ES-I3 (cell line): ENCODE data around the gene DPP7.

ENCODE experiments used
- H3K36me3 ChIP-seq: 2 replicates; pipeline ENCODE4 v1.6.1; 2013; ENCODE audit warnings: mild to moderate bottlenecking, low read length, control low read depth, moderate library complexity; ENCODE audit not compliant: insufficient read depth
- H3K4me1 ChIP-seq: 2 replicates; pipeline ENCODE4 v1.6.1; 2013; ENCODE audit warnings: mild to moderate bottlenecking, control low read depth, low read length; ENCODE audit not compliant: insufficient read depth
- H3K9ac ChIP-seq: 2 replicates; pipeline ENCODE4 v1.6.1; 2013; ENCODE audit warnings: low read depth, mild to moderate bottlenecking, low read length, moderate library complexity
- H3K9me3 ChIP-seq: 2 replicates; pipeline ENCODE4 v1.6.1; 2013; ENCODE audit warnings: mild to moderate bottlenecking, low read length, moderate library complexity; ENCODE audit not compliant: control insufficient read depth, insufficient read depth

The DPP7 gene

GRCh38 chr9:137105814-137106661 is 8.5 kb downstream of the DPP7 start:
- H3K36me3 ChIP-seq: peaks cover 20% of the 10 kb centered on the region

GRCh38 chr9:137103206-137103999 is 11.1 kb downstream of the DPP7 start:
- Histone ChIP-seq H3K9ac (no peak overlapping the region), H3K9me3 (peaks cover 6% of the 10 kb centered on the region; the same call in 1 of the 2 replicates), H3K36me3 (peaks cover 20% of the 10 kb centered on the region), H3K4me1 (no peaks in the 10 kb centered on the region)

More at GRCh38 chr9:137105814-137106661, 8.5 kb downstream of the DPP7 start:
- H3K9me3 ChIP-seq: peaks cover 6% of the 10 kb centered on the region; the same call in 1 of the 2 replicates
- no peaks in the 10 kb centered on the region for H3K4me1 ChIP-seq
- no peak overlapping the region for H3K9ac ChIP-seq

- Histone ChIP-seq H3K9me3 (peaks cover 6% of the 10 kb centered on the region; the same call in 1 of the 2 replicates), H3K36me3 (peaks cover 20% of the 10 kb centered on the region), H3K9ac (no peak overlapping the region), H3K4me1 (no peaks in the 10 kb centered on the region)
Measured at GRCh38 chr9:137099231-137099630, 15.3 kb downstream of the DPP7 start.

- Histone ChIP-seq H3K36me3 (peaks cover 12% of the 10 kb centered on the region), H3K9me3 (0 out of 2 replicates have a peak, but pooled peaks cover 2% of the 10 kb centered on the region)
Measured at GRCh38 chr9:137097761-137098462, 16.6 kb downstream of the DPP7 start.

GRCh38 chr9:137096785-137097546 is 17.6 kb downstream of the DPP7 start:
- Histone ChIP-seq H3K4me1 (no peaks in the 10 kb centered on the region), H3K36me3 (peaks cover 2% of the 10 kb centered on the region; the same call in 1 of the 2 replicates), H3K9ac (no peak overlapping the region), H3K9me3 (no peaks in the 10 kb centered on the region)

More at GRCh38 chr9:137097761-137098462, 16.6 kb downstream of the DPP7 start:
- no peak overlapping the region for H3K9ac ChIP-seq
- H3K4me1 ChIP-seq: no peaks in the 10 kb centered on the region

GRCh38 chr9:137095664-137096517 is 18.6 kb downstream of the DPP7 start:
- Histone ChIP-seq H3K9ac (no peak overlapping the region), H3K4me1 (no peaks in the 10 kb centered on the region), H3K36me3 (peaks cover 2% of the 10 kb centered on the region; the same call in 1 of the 2 replicates)

GRCh38 chr9:137089232-137089947 is 25.1 kb downstream of the DPP7 start:
- no peaks in the 10 kb centered on the region for H3K9me3 ChIP-seq
- no peak overlapping the region for H3K9ac ChIP-seq
- H3K4me1 ChIP-seq: peaks cover 6% of the 10 kb centered on the region; the same call in 1 of the 2 replicates
- H3K36me3 ChIP-seq: peaks cover 7% of the 10 kb centered on the region; the same call in 1 of the 2 replicates

More at GRCh38 chr9:137095664-137096517, 18.6 kb downstream of the DPP7 start:
- H3K9me3 ChIP-seq: no peaks in the 10 kb centered on the region

DNA sequence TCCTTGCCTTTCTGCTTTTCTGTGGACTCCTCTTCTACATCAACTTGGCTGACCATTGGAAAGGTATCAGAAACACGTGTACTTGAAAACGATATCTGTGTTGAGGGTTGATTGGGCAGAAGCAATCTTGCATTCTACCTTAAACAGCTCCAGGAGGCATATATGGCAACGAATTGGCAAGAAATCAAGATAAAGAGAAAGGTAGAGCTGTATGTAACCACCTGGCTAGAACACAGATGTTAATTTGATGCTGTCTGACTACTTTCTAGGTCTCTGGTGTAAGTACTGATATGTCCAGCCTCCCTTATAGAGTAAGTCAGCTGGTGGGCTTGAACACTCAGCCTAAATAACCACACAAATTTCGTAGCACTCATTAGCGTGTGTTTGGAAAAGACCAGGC is 26.4 kb downstream of the DPP7 start:
- peaks cover 7% of the 10 kb centered on the region; the same call in 1 of the 2 replicates for H3K36me3 ChIP-seq
- no peak overlapping the region for H3K9ac ChIP-seq

DNA sequence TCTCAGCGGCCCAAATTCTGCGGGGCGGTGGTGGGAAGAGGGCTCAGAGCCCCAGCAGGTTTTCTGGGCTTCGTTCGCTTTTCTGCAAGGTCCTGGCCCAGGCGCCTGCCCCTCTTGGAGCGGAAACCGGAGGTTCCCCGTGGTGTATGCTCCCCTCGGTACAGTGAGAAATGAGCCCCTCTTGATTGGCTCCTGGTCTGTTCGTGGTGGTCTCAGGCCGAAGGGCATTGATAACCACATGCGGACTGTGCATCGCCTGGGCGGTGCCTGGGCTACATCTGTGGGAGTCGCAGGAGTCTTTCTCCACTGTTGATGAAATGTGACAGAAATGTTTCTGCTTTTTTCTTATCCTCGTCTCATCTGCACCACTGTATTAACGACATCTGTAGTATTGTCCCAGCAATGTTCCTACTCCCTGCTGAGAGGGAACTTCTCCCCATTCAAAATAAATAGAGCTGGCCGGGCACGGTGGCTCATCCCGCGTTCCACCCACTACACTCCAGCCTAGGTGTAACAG is 27.1 kb downstream of the DPP7 start:
- Histone ChIP-seq H3K9ac (peak overlapping the region; percentile 64), H3K9me3 (no peaks in the 10 kb centered on the region), H3K4me1 (peaks cover 11% of the 10 kb centered on the region), H3K36me3 (peaks cover 7% of the 10 kb centered on the region; the same call in 1 of the 2 replicates)

More for the DNA sequence above, 26.4 kb downstream of the DPP7 start:
- H3K9me3 ChIP-seq: no peaks in the 10 kb centered on the region
- peaks cover 8% of the 10 kb centered on the region for H3K4me1 ChIP-seq

GRCh38 chr9:137086531-137087408 is 27.8 kb downstream of the DPP7 start, which contains the start of gene MAN1B1:
Gene MAN1B1 (plus strand): TSS chr9:137086985. CDS start chr9:137087000, 15 bp downstream.
- Histone ChIP-seq H3K4me1 (peaks cover 11% of the 10 kb centered on the region), H3K9ac (peak within 1 kb of the TSS; percentile 64), H3K36me3 (peaks cover 7% of the 10 kb centered on the region; the same call in 1 of the 2 replicates), H3K9me3 (no peaks in the 10 kb centered on the region)

GRCh38 chr9:137085920-137086530 is 28.5 kb downstream of the DPP7 start:
- H3K9me3 ChIP-seq: no peaks in the 10 kb centered on the region
- H3K36me3 ChIP-seq: peaks cover 7% of the 10 kb centered on the region; the same call in 1 of the 2 replicates
- peak overlapping the region; percentile 64 for H3K9ac ChIP-seq
- peaks cover 11% of the 10 kb centered on the region for H3K4me1 ChIP-seq
